Placental pericyte (primary cell): Measurements from ENCODE around the gene NME7. TPM values are rescaled to one million over a fixed set of nuclear protein-coding genes. Genes with fewer than 3 reads are reported as not detected.

ENCODE experiments used
- total RNA-seq: library from RNA; depleted of rRNA; stranded (reverse); fragments of >200 nt; gene quantifications from 2 replicates; pipeline ENCODE4 v1.2.3, GENCODE V29; 2012

The NME7 gene, protein sequence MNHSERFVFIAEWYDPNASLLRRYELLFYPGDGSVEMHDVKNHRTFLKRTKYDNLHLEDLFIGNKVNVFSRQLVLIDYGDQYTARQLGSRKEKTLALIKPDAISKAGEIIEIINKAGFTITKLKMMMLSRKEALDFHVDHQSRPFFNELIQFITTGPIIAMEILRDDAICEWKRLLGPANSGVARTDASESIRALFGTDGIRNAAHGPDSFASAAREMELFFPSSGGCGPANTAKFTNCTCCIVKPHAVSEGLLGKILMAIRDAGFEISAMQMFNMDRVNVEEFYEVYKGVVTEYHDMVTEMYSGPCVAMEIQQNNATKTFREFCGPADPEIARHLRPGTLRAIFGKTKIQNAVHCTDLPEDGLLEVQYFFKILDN
- total RNA-seq: 28.4 and 31.6 TPM in 2 replicates

DNA sequence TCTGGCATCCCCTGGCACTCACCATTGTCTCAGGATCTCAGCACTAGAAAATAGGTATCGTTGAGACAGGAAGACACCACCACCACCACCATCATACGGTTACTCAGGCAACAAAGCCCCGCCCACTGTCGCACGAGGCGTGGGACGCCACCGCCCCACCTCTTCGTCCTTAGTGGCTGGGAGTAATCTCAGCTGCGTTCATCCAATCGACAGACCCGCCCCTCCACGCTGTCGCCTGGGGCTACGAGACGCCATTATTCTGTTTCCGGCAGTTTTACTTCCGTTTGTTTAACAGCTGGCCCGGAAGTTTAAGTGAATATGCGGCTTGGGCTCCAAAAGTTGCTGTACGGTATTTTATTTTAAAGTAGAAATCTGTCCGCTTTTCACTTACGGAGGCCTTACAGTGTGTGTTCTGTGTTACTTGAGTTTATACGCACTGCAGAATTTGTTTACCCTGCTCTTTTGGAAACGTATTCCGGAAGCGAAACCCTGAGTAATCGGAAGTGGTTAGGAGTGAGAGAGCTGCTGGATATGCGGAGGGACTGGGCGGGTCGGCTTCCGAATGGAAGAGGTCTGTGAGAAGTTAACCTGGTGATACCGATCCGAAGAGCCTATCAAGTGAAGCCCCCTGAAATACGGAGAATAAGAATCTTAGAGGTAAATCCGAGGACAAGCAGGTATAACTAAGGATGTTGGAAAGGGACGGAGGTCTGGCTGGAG, at the start of gene NME7, which contains the start of gene BLZF1:
TSS of gene NME7 (minus strand) at position 112 of the 720 bp plus-strand sequence. CDS start at position 25, 87 bp downstream.
TSS of gene BLZF1 (plus strand) at position 510 of the 720 bp plus-strand sequence. CDS start 1,328 bp downstream, outside the sequence.

DNA sequence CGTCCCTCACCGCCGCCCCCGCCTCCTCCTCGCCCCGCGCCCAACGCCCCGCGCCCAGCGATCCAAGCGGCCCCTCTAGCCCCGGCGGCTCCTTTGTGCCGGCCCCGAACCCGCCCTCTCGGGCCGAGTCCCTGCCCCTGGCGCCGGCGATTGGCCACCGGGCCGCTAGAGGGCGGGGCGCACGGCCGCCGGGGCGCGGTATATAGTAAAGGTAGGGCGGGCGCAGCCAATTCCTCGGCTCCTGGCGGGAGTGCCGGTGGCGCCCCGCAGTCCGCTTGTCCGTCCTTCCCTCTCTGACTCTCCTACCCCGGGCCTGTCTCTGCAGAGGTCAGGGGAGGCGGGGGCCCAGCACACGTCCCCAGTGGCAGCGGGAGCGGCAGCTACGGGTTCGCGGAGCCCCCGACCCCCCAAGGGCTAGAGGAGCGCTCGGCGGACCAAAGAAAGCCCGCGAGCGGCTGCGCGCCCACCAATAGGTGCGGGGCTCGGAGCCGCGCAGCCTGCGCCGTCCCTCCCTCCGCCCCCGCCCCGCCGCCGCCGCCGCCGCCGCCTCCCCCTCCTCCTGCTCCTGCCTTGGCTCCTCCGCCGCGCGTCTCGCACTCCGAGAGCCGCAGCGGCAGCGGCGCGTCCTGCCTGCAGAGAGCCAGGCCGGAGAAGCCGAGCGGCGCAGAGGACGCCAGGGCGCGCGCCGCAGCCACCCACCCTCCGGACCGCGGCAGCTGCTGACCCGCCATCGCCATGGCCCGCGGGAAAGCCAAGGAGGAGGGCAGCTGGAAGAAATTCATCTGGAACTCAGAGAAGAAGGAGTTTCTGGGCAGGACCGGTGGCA, 261.3 kb downstream of the NME7 start, which contains the start of gene ATP1B1:
TSS of gene ATP1B1 (plus strand) at position 596 of the 826 bp plus-strand sequence. CDS start at position 736, 140 bp downstream.

Other genes starting within 250 kb of the NME7 start
- 30.2 and 38.8 TPM in 2 replicates for gene BLZF1, start 398 bp upstream of the NME7 start, total RNA-seq
- gene CCDC181, start 59.7 kb upstream of the NME7 start, total RNA-seq: under 0.01 and 0.14 TPM in 2 replicates
- 11.6 and 18.8 TPM in 2 replicates for gene SLC19A2, start 118.1 kb upstream of the NME7 start, total RNA-seq
- not detected in 2 replicates for gene F5, start 218.7 kb upstream of the NME7 start, total RNA-seq